Panc1 (cell line): ENCODE results near the gene ERCC6.

Experiments
- POLR2AphosphoS5 ChIP-seq: IDR thresholded peaks from 2 replicates; pipeline ENCODE4 v1.6.1; 2012; ENCODE audit warnings: mild to moderate bottlenecking, low read depth, low read length, moderate library complexity
- REST ChIP-seq, 2 experiments: IDR thresholded peaks; 2 replicates each; pipeline ENCODE4 v1.6.1; 2011 to 2012; ENCODE audit warnings: low read depth in 2 of 2, control low read depth in 1 of 2, low read length in 1 of 2, mild to moderate bottlenecking in 1 of 2, moderate library complexity in 1 of 2; ENCODE audit not compliant: insufficient read depth in 1 of 2
- SIN3A ChIP-seq: IDR thresholded peaks from 2 replicates; pipeline ENCODE4 v1.6.1; 2012; ENCODE audit warnings: low read depth, mild to moderate bottlenecking, low read length, moderate library complexity, borderline replicate concordance; ENCODE audit not compliant: insufficient read depth
- TCF7L2 ChIP-seq: IDR thresholded peaks from 2 replicates; pipeline ENCODE4 v1.6.1; 2011; ENCODE audit warnings: mild to moderate bottlenecking, low read depth, low read length, inconsistent platforms
- TF ChIP-seq, protein P1 (sequence below): fragments of 450-650 bp; IDR thresholded peaks from 2 replicates; pipeline ENCODE4 v1.5.1; 2017; ENCODE audit warnings: mild to moderate bottlenecking

- TF ChIP-seq REST (IDR thresholded peaks at IDR 0.05; ENCODE audit: insufficient read depth in 1 of 2, low read depth in 2 of 2, low read length in 1 of 2) (no peak), POLR2AphosphoS5 (no peak), SIN3A (no peak), TCF7L2 (no peak)
- TF ChIP-seq, protein P1, sequence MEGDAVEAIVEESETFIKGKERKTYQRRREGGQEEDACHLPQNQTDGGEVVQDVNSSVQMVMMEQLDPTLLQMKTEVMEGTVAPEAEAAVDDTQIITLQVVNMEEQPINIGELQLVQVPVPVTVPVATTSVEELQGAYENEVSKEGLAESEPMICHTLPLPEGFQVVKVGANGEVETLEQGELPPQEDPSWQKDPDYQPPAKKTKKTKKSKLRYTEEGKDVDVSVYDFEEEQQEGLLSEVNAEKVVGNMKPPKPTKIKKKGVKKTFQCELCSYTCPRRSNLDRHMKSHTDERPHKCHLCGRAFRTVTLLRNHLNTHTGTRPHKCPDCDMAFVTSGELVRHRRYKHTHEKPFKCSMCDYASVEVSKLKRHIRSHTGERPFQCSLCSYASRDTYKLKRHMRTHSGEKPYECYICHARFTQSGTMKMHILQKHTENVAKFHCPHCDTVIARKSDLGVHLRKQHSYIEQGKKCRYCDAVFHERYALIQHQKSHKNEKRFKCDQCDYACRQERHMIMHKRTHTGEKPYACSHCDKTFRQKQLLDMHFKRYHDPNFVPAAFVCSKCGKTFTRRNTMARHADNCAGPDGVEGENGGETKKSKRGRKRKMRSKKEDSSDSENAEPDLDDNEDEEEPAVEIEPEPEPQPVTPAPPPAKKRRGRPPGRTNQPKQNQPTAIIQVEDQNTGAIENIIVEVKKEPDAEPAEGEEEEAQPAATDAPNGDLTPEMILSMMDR: no peak
These were observed 17.9 kb downstream of the ERCC6 start for GRCh38 chr10:49521062-49521461.
